Stimulated activated CD4-positive, alpha-beta T cell treated with anti-CD3 and anti-CD28 coated beads, TNF-alpha, amount 100 ng/mL, for 4 hours (primary cell): ENCODE measurements around the gene NSMCE4A.
A peak's percentile ranks its signal among the peaks of the same experiment; 100 is the strongest.
"Not testable (repeated sequence)": the region's sequence is repeated elsewhere in the genome, so short reads cannot be mapped to it uniquely, and the experiment has no call there.

ENCODE experiments used
- DNase-seq, 3 experiments: peaks; one replicate each; pipeline ENCODE4 v3.0.0-alpha.2; 2020; ENCODE audit warnings: low read depth in 3 of 3

The NSMCE4A gene

GRCh38 chr10:121974535-121975294 lies at the start of gene NSMCE4A:
Gene NSMCE4A (minus strand): TSS chr10:121975217. CDS start chr10:121975165, 52 bp downstream.
- peak; percentile 42 to 66 (median 54) for DNase-seq

DNA sequence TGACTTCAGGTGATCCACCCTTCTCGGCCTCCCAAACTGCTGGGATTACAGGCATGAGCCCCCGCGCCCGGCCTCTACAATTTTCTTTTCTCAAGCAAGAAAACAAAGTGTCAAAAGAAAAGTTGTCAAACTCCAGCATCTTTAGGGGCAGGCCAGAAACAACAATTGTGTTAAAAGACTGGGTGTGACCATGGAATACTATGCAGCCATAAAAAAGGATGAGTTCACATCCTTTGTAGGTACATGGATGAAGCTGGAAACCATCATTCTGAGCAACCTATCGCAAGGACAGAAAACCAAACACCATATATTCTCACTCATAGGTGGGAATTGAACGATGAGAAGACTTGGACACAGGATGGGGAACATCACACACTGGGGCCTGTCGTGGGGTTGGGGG lies 48.2 kb upstream of the NSMCE4A start:
- not testable (repeated sequence) for DNase-seq

DNA sequence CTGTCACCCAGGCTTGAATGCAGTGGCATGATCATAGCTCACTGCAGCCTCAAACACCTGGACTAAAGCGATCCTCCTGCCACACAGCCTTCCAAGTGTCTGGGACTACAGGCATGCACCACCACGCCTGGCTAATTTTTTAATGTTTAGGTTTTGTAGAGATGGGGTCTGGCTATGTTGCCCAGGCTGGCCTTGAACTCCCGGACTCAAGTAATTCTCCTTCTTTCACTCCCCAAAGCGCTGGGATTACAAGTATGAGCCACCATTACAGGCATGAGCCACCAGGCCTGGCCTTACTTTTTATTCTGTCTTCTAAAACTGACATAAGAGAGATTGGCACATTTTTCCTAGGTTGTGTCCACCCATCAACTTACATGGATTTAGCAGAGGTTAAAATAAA lies 47.3 kb upstream of the NSMCE4A start:
- DNase-seq: no peak

DNA sequence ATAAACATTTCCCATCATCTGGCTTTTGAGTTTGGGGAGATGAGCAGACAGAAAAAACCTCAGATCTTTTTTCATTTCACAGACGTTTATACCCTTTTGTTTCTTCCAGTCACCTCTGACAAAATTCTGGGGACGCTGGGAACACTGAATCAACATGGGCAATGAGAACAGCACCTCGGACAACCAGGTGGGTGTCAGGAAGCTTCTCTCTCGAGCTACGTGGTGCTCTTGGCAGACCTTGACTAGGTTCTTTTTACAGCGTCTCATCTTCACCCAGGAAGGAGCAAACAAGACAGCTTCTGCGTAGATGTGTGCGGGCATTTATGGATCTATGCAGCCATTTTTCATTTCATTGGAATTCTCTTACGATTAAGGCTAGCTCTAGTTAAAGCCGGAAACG lies 46.8 kb upstream of the NSMCE4A start:
- DNase-seq: no peak

DNA sequence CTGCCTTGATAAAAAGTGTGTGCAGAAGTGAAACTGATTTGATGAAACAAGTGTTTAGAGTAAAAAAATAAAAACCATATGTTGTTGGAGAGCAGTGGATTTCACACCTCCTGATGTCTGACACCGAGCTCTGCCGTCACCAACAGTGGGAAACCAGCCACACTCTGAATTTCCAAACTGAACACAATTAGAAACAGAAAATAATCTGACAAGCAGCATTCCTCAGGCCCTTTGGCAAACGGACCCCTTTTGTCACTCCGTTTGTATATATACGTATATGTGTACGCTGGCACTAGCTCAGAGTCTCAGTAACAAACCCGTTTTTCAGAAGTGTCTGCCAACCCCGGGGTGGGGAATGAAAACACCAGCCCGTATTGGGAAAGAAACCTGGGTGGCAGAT lies 46.4 kb upstream of the NSMCE4A start:
- DNase-seq: no peak

GRCh38 chr10:122020226-122020625 lies 45.2 kb upstream of the NSMCE4A start:
- DNase-seq: no peak

- no peak for DNase-seq
Measured at GRCh38 chr10:122019414-122019975, 44.5 kb upstream of the NSMCE4A start.

GRCh38 chr10:122018951-122019413 lies 44.0 kb upstream of the NSMCE4A start:
- no peak for DNase-seq

DNA sequence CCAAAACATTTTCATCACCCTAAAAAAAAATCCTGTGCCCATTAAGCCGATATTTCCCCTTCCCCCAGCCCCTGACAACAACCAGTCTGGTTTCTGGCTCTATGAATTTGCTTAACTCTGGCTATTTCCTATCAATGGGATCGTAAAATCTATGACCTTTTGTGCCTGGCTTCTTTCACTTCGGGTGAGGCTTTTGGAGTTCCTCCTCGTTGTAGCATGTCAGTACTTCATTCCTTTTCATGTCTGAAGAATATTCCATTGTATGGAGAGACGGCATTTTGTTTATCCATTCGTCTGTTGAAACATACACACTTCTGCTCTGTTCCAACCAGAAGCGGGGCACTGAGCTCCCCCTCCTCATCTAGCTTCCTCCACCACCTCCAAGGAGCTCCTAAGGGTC lies 43.5 kb upstream of the NSMCE4A start:
- no peak for DNase-seq

GRCh38 chr10:122017926-122018325 lies 42.9 kb upstream of the NSMCE4A start:
- not testable (repeated sequence) for DNase-seq

GRCh38 chr10:122014652-122015248 lies 39.7 kb upstream of the NSMCE4A start:
- DNase-seq: no peak

GRCh38 chr10:122013311-122013780 lies 38.3 kb upstream of the NSMCE4A start:
- no peak for DNase-seq

DNA sequence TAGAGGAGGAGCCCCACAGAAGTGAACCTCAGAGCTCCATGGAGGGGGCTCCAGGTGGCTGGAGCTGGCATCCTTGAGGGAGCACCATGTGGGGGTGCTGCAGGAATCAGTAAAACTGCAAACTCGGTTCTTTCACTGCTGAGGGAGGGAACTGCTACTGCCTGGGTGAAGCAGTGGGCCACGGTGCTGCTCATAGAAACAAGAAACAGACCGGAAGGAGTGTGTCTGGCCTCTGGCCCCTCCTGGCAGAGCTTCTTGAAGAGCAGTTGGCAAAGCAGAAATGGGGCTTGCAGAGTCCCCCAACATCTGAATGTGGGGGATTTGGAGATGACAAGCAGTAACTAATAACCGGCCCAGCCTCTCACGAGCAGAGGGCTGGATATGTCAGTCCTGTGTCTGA lies 37.7 kb upstream of the NSMCE4A start:
- no peak for DNase-seq

- DNase-seq: no peak
Measured at GRCh38 chr10:122010405-122011050, 35.5 kb upstream of the NSMCE4A start.

DNA sequence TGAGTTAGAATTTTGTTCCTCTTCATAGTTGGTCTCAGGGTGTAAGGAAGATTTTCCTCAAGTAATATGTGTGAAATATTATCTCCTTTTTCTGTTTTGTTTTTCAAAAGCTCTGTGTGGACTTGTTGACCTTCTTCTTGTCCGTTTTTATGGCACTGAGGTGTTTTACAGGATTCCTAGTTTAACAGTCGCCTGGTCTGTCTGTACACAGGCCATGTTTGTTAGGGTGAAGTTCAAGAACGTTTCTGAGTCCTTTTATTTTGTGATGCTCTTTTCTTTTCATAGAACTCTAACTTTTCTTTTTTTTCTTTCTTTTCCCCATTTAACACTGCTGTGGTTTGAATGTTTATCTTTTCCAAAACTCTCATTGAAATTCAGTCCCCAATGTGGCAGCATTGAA lies 32.4 kb upstream of the NSMCE4A start:
- DNase-seq: no peak

- DNase-seq: no peak
Measured at GRCh38 chr10:122001698-122002097, 26.7 kb upstream of the NSMCE4A start.

DNA sequence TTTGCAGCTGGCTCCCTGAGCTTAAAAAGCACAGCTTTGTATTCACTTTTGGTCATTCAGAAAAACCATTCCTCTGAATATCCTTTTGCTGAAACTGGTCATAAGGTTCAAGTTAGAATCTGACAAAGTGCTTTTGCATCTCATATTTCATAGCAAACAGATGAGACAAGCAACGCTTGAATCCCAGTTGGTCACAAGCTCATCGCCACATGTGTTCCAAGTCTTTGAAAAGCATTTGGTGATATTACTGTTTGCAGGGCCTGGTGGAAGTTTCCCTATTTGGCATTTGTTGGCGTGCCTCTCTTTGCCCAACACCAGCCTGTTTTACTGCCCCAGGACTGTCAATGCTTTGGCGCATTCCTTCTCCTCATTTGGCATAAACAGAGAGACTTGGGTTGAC lies 24.3 kb upstream of the NSMCE4A start:
- no peak for DNase-seq

- no peak for DNase-seq
Measured at GRCh38 chr10:121998462-121998861, 23.4 kb upstream of the NSMCE4A start.

DNA sequence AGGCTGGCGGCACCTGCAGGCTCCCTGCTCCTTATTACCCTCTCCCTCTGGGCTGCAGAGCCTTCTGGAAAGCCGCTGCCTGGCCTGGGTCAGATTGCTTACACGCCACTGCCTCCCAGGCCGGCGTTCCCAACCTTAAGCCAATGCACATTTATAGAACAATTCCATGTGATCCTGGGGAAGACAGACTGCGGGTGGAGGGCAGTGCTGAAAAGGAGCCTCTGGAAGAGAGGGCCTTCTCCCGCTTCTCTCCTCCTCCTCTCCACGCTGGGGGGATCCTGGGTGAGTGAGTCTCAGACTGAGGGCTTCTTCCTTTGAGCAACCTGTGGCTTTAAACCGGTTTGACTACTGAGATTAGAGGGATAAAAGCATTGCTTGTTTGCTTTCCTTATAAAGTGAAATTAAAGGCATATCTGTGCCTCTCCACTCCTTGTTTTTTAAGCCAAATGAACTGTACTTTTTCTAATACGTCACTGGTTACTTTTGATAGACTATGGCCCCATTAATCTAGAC lies 19.5 kb upstream of the NSMCE4A start:
- no peak for DNase-seq

DNA sequence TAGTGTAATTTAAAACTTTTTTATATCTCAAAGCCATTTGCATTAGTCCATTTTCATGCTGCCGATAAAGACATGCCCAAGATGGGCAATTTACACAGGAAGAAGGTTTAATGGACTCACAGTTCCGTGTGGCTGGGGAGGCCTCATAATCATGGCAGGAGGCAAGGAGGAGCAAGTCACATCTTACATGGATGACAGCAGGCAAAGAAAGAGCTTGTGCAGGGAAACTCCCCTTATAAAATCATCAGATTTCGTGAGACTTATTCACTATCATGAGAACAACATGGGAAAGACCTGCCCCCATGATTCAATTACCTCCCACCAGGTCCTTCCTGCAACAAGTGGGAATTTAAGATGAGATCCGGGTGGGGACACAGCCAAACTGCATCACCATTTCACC lies 16.7 kb upstream of the NSMCE4A start:
- not testable (repeated sequence) for DNase-seq

GRCh38 chr10:121990015-121990677 lies 15.1 kb upstream of the NSMCE4A start:
- no peak for DNase-seq
